ENCODE measurements around the gene PNPLA2.

DNA sequence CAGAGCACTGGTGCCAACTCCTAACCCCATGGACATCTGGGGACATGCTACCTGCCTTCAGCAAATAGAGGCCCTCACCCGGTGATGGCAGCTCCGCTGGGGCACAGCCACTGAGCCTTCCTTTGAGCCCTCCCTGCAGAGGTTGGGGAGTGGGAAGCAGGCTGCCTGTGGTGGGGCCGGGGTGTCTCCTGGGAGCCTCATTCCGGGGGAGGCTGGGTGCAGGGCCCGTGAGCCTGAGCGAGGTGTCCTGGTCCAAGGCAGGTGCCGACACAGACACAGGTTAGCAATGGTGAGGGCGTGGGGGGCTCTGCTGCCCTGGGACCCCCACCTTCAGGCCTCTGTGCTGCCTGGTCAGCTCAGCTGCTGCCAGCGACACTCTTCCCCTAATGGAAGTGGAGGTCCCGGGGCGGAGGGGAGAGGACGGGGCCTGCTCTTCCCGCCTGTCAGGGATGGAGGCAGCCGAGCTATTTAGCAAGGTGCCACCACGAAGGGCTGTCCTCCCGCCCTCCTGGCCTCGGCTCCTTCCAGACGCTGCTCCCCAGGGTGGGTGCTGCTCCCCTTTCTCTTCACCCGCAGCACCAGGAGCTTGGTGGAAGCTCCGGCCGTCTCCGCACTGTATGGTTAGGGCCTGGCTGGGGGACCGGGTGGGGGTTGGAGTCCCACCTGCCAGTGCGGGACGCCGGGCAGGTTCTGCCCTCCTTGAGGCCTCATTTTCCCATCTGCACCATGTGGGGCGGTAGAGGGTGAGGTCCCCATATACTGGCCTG is 35.2 kb downstream of the PNPLA2 start:
- TF ChIP-seq EZH2 (IDR thresholded peaks at IDR 0.05; ENCODE audit: low read length, unreplicated experiment) (no peak), EZH2phosphoT487 (IDR thresholded peaks at IDR 0.05; ENCODE audit: borderline replicate concordance, low read length) (no peak)
- TF ChIP-seq, protein P1, sequence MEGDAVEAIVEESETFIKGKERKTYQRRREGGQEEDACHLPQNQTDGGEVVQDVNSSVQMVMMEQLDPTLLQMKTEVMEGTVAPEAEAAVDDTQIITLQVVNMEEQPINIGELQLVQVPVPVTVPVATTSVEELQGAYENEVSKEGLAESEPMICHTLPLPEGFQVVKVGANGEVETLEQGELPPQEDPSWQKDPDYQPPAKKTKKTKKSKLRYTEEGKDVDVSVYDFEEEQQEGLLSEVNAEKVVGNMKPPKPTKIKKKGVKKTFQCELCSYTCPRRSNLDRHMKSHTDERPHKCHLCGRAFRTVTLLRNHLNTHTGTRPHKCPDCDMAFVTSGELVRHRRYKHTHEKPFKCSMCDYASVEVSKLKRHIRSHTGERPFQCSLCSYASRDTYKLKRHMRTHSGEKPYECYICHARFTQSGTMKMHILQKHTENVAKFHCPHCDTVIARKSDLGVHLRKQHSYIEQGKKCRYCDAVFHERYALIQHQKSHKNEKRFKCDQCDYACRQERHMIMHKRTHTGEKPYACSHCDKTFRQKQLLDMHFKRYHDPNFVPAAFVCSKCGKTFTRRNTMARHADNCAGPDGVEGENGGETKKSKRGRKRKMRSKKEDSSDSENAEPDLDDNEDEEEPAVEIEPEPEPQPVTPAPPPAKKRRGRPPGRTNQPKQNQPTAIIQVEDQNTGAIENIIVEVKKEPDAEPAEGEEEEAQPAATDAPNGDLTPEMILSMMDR (conservative IDR thresholded peaks at IDR 0.05; ENCODE audit: low read depth, low read length), result no peak

Data from PC-3 (cell line).